Astrocyte of the cerebellum (primary cell): ENCODE results near the gene HDAC4.

Experiments used
- DNase-seq: peaks from one replicate; pipeline ENCODE4 v3.0.0-alpha.2; 2011; ENCODE audit warnings: low read depth
- H3K4me3 ChIP-seq: 2 replicates; pipeline ENCODE4 v1.5.1; 2011; ENCODE audit warnings: mild to moderate bottlenecking, low read depth, low read length, moderate library complexity
- in situ Hi-C: cut with HindIII; loops from 2 replicates; pipeline ENCODE4 v1.10.0; 2017; ENCODE audit warnings: low sequenced_read_pairs
- TF ChIP-seq, protein P1 (sequence below): IDR thresholded peaks from 2 replicates; pipeline ENCODE4 v1.5.1; 2012; ENCODE audit warnings: low read length, low read depth, moderate library complexity, mild to moderate bottlenecking; ENCODE audit errors: missing control alignments

HDAC4 gene

GRCh38 chr2:239092571-239093294 lies 308.1 kb downstream of the HDAC4 start:
- H3K4me3 ChIP-seq, result no peak overlapping the region
- no peak for DNase-seq
- TF ChIP-seq, protein P1, sequence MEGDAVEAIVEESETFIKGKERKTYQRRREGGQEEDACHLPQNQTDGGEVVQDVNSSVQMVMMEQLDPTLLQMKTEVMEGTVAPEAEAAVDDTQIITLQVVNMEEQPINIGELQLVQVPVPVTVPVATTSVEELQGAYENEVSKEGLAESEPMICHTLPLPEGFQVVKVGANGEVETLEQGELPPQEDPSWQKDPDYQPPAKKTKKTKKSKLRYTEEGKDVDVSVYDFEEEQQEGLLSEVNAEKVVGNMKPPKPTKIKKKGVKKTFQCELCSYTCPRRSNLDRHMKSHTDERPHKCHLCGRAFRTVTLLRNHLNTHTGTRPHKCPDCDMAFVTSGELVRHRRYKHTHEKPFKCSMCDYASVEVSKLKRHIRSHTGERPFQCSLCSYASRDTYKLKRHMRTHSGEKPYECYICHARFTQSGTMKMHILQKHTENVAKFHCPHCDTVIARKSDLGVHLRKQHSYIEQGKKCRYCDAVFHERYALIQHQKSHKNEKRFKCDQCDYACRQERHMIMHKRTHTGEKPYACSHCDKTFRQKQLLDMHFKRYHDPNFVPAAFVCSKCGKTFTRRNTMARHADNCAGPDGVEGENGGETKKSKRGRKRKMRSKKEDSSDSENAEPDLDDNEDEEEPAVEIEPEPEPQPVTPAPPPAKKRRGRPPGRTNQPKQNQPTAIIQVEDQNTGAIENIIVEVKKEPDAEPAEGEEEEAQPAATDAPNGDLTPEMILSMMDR, result no peak
- in situ Hi-C loops, result loop anchor here (5.0 kb wide), 1 partner anchor 90 kb away; no protein-coding TSS in a partner anchor

DNA sequence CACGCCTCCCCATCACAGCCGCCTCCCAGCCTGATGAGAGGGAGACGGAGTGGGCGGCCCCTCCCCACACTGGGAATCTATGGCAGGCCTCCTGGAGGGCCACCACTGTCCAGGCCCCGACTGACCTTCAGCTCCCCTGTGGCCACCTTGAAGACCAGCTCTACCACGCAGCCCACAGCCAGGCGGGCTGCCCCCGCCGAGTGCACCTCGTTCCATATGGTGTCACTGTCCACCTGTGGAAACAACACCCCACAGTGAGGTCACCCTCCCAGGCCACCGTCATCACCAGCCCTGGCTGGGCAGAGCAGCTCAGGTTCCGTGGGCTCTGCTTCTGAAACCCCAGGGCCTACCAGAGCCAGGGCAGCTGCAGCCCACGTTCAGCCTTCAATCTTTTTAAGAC lies 310.9 kb downstream of the HDAC4 start:
- in situ Hi-C loops, result loop anchor here (5.0 kb wide), 1 partner anchor 88 kb away; no protein-coding TSS in a partner anchor
- no peak overlapping the region for H3K4me3 ChIP-seq
- DNase-seq, result no peak
- TF ChIP-seq, protein P1, result no peak

- no peak for DNase-seq
- H3K4me3 ChIP-seq, result no peak overlapping the region
- TF ChIP-seq, protein P1, result no peak
- in situ Hi-C loops, result no loop called here
Observed at GRCh38 chr2:239087046-239087710, 313.6 kb downstream of the HDAC4 start.

DNA sequence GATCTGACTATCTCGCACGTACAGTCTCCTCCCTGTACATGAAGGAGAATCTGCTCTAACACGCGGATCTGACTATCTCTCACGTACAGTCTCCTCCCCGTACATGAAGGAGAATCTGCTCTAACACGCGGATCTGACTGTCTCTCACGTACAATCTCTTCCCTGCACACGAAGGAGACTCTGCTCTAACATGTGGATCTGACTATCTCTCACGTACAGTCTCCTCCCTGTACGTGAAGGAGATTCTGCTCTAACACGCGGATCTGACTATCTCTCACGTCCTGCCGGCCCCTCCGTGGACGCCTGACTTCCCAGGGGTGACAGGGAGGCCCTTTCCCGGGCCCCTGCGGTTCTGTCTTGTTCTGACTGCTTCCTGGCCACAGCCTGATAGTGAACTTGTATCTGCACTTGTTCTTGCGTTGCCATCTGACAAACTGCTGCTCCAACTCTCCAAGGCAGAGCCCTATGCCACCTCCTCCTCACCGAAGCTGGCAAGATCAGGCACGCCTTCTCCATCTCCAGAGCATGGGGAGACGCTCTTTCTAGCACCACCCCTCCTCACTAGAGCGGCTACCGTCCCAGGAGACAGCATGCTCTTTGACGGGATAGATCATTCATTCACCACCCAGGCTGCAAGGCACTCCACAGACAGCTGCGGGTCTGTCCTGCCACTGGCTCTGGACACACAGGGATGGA lies 314.3 kb downstream of the HDAC4 start:
- no peak overlapping the region for H3K4me3 ChIP-seq
- DNase-seq, result no peak
- TF ChIP-seq, protein P1, result no peak
- in situ Hi-C loops, result no loop called here

GRCh38 chr2:239085201-239085992 lies 315.4 kb downstream of the HDAC4 start:
- no peak for DNase-seq
- in situ Hi-C loops, result no loop called here
- TF ChIP-seq, protein P1, result no peak
- no peak overlapping the region for H3K4me3 ChIP-seq

DNA sequence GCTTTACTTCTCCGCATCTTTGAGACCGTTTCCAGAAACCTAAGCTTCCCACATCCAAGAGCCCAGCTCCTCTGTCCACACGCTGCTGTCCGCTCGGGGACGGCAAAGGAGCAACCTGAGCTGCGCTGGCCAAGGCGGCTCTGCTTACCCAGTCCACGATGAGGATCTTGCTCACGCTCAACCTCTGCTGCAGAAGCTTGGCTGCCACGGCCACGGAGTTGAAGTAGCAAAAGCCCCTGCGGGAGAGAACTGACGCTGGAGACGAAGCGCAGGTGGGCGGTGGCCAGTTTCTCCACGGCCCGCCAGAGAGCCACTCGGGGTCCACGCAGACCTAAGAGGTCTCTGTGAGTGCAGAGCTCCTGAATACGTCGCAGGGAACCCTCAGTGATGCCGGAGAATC lies 316.8 kb downstream of the HDAC4 start:
- TF ChIP-seq, protein P1, result no peak
- DNase-seq, result no peak
- in situ Hi-C loops, result no loop called here
- H3K4me3 ChIP-seq, result no peak overlapping the region
